CD4-positive, alpha-beta T cell treated with Interleukin-4 for 1 hour (primary cell): ENCODE measurements around the gene ESPL1.
A peak's percentile ranks its signal among the peaks of the same experiment; 100 is the strongest.
"Not testable (repeated sequence)": the region's sequence is repeated elsewhere in the genome, so short reads cannot be mapped to it uniquely, and the experiment has no call there.

ENCODE experiments used
- DNase-seq, 2 donors: peaks; one replicate each; pipeline ENCODE4 v3.0.0-alpha.2; 2020 to 2022

Gene ESPL1

GRCh38 chr12:53300187-53300586 lies 32.1 kb downstream of the ESPL1 start:
- DNase-seq = no peak

GRCh38 chr12:53302903-53303302 lies 34.8 kb downstream of the ESPL1 start:
- DNase-seq = no peak

DNA sequence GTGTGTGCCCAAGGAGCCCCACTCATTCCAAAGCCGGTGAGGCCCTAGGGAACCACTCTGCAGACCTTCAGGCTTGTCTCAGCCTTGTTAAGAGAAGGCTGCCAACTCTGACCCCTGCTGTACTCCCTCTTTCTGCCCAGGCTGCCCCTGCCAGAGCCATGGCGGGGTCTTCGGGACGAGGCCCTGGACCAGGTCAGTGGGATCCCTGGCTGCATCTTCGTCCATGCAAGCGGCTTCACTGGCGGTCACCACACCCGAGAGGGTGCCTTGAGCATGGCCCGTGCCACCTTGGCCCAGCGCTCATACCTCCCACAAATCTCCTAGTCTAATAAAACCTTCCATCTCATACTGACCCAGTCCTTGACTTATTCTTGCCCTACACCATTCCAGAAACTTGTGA lies 38.7 kb downstream of the ESPL1 start:
- DNase-seq = no peak

- no peak for DNase-seq
Observed at GRCh38 chr12:53308276-53308675, 40.2 kb downstream of the ESPL1 start.

DNA sequence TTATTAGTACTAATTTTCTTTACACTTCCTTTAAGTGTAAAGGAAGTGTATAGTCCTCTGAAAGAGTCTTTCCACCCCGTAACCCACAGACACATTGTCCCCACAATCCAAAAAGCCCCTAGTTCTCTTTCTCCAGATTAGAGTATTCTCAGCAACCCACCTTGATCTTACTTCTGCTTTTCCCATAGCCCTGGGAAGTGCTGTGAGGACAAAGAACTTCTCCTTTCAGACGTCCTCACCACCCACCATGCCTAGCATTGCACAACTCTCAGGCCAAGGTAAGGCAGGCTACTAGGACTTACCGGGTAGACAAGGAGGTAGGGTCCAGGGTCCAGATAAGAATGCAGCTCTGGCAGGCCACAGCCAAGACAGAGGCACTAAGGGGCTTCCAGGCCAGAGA lies 45.9 kb downstream of the ESPL1 start:
- no peak for DNase-seq

GRCh38 chr12:53320352-53321195 lies 52.5 kb downstream of the ESPL1 start:
- no peak for DNase-seq

GRCh38 chr12:53324113-53324778 lies 56.1 kb downstream of the ESPL1 start:
- DNase-seq = peak; percentile 50 to 60

- DNase-seq = peak; percentile 87
Observed at GRCh38 chr12:53324779-53325510, 56.8 kb downstream of the ESPL1 start.

DNA sequence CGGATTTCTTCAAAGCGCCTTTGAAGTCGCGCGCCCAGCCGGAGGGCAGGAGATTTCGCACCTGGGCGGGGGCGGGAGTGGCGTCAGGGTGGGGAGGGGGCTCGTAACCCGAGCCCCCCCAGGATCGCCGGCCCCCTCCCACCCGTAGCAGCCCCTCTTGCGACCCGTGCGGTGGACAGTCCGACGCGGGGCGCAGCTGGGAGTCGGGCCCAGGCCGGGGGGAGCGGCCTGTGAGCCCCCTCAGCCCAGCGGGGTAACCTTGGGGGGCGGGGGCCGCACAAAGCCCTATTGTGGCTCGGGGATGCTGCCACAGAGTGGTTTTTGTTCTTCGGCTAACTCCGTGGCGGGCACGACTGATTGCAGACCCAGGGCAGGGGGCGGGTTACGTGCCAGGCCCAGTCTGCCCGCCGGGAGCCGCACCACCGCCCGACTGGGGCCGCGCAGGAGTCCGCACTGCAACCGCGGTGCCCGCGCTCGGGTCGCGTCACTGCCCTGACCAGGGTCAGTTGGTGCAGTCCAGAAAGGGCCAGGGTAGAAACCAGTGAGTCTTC lies 57.5 kb downstream of the ESPL1 start:
- peak in 1 of 2 donors; percentile 7 for DNase-seq

DNA sequence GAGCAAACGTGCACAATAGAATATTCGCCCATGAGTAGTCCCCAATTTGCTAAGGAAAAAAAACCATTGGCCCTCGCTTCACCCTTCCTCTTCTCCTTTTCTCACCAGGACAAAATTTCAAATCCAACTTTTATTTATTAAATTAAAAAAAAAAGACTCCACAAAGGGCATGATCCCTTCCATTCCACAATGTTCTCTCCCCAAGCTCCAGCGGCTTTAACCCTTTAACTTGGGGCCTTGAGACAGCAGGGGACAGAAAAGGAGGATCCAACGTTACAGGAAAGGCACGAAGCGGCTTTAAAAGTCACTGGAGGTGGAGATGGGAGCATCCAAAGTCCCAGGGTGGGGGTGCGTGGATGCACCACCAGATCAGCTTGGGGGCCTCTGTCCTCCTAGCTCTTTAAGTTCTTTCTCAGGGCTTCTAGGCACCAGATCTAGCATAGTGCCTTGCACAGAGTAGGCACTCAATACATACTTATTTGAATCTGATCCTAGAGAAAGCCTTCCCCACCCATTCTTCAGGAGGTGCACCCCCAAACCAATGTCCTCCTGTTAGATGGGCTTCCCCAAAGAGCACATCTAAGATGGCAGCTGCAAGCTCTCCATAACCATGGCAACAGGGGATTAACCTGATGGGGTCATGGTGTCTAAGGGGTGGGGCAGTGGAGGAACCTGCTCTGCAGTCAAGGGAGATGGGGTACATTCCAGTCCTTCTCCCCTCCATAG lies 58.5 kb downstream of the ESPL1 start:
- no peak for DNase-seq

- peak in 1 of 2 donors; percentile 31 for DNase-seq
Observed at GRCh38 chr12:53327435-53328042, 59.4 kb downstream of the ESPL1 start.

DNA sequence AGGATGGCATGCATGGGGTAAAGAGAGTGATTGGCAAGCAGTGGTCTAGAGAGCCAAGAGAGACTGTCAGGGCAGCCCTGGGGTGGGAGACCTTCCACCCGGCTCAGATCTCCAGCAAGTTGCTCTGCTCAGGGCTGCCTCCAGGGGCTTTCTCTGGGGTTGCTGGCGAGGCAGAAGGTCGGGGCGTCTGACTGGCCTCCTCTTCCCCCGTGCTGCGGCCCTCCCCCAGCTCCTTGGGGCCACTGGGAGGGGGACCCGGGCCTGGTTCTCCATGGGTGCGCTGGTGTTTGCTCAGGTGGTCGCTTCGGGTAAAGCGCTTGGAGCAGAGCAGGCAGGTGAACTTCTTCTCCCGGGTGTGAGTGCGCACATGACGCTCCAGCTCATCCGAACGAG lies 59.9 kb downstream of the ESPL1 start:
- DNase-seq = no peak

- no peak for DNase-seq
Observed at GRCh38 chr12:53330671-53331070, 62.6 kb downstream of the ESPL1 start.

GRCh38 chr12:53332339-53332738 lies 64.2 kb downstream of the ESPL1 start:
- DNase-seq = not testable (repeated sequence)

GRCh38 chr12:53332744-53333143 lies 64.6 kb downstream of the ESPL1 start:
- DNase-seq = no peak

- no peak for DNase-seq
Observed at GRCh38 chr12:53333289-53333688, 65.2 kb downstream of the ESPL1 start.

DNA sequence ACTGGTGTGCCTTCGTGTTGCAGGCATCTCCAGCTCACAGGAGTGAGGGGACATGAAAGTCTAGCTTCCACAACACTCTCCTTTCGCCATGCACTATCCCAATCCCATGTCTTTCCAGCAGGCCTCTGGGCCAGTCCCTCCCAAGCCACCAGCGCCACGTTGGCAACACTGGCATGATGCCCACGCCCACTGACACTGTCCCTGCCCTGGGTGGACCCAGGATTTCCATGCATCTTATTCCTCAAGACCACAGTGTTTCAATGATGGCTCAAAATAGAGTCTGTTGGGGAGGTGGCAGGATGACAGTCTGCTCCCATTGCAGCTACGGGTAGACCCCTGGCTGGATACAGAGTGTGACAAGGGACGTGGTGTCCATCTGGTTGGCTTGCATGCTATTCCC lies 65.7 kb downstream of the ESPL1 start:
- DNase-seq = no peak

GRCh38 chr12:53334822-53335221 lies 66.7 kb downstream of the ESPL1 start:
- DNase-seq = no peak

GRCh38 chr12:53336181-53336681 lies 68.1 kb downstream of the ESPL1 start, which contains the start of gene SP7:
SP7 (minus strand) TSS chr12:53336354; CDS start chr12:53335646, 708 bp downstream.
- DNase-seq = no peak

GRCh38 chr12:53338017-53338416 lies 69.9 kb downstream of the ESPL1 start:
- DNase-seq = peak in 1 of 2 donors; percentile 20

DNA sequence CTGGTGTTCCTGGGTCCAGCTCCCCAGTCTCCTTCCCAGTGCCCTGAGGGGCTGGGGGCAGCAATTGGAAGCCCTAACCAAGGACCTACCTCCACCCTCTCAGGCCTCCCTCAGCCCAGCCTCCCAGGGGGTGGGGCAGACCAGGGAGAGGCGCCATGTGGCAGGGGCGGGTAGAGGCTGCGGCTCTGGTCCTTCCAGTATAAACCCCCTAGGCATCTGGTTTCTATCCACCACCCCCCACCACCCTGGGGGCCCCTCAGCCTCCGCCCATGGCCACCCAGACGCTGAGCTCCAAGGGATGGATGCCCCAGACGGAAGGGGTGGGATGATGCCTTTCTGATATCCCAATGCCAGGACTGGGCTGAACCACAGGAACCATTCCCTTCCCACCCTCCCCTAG lies 70.8 kb downstream of the ESPL1 start:
- no peak for DNase-seq

- DNase-seq = no peak
Observed at GRCh38 chr12:53340398-53340797, 72.3 kb downstream of the ESPL1 start.
